OCI-LY1 (cell line): ENCODE results near the gene ADSS2.
A peak's percentile ranks its signal among the peaks of the same experiment; 100 is the strongest.

Source experiments
- H2AFZ ChIP-seq: fragments of 200-600 bp; sonication (generic), shearing (Covaris generic); 2 replicates; pipeline ENCODE4 v1.6.0; 2014; ENCODE audit warnings: antibody characterized with exemption, mild to moderate bottlenecking, low read length
- H3F3A ChIP-seq: fragments of 200-600 bp; sonication (generic), shearing (Covaris generic); 2 replicates; pipeline ENCODE4 v1.6.0; 2014; ENCODE audit warnings: mild to moderate bottlenecking, antibody characterized with exemption, low read length, moderate library complexity; ENCODE audit not compliant: insufficient read depth
- H3K27ac ChIP-seq: fragments of 200-600 bp; sonication (generic); 2 replicates; pipeline ENCODE4 v1.5.1; 2014; ENCODE audit warnings: low read length, mixed run types, mild to moderate bottlenecking, low read depth; ENCODE audit not compliant: poor library complexity, severe bottlenecking
- H3K27me3 ChIP-seq: fragments of 200-600 bp; sonication (generic); 2 replicates; pipeline ENCODE4 v1.6.0; 2014; ENCODE audit warnings: antibody characterized with exemption, mild to moderate bottlenecking, low read length, moderate library complexity; ENCODE audit not compliant: insufficient read depth
- H3K36me3 ChIP-seq: fragments of 200-600 bp; sonication (generic); 2 replicates; pipeline ENCODE4 v1.6.1; 2014; ENCODE audit warnings: mild to moderate bottlenecking, antibody characterized with exemption, low read length, moderate library complexity, mixed read lengths; ENCODE audit not compliant: insufficient read depth
- H3K4me1 ChIP-seq: fragments of 200-600 bp; sonication (generic); 2 replicates; pipeline ENCODE4 v1.5.1; 2014; ENCODE audit warnings: mild to moderate bottlenecking, low read length, moderate library complexity; ENCODE audit not compliant: insufficient read depth, severe bottlenecking
- H3K4me2 ChIP-seq: fragments of 200-600 bp; sonication (generic), shearing (Covaris generic); 2 replicates; pipeline ENCODE4 v1.6.1; 2014; ENCODE audit warnings: low read length
- H3K4me3 ChIP-seq: fragments of 200-600 bp; sonication (generic); 2 replicates; pipeline ENCODE4 v1.5.1; 2014; ENCODE audit warnings: low read length, low read depth, mild to moderate bottlenecking, mixed read lengths; ENCODE audit not compliant: poor library complexity, severe bottlenecking
- H3K79me2 ChIP-seq: fragments of 200-600 bp; shearing (Covaris generic); 2 replicates; pipeline ENCODE4 v1.6.1; 2016; ENCODE audit warnings: mixed run types, low read length, mixed read lengths; ENCODE audit not compliant: insufficient read depth
- H3K9ac ChIP-seq: fragments of 200-600 bp; sonication (generic), shearing (Covaris generic); 2 replicates; pipeline ENCODE4 v1.6.1; 2014; ENCODE audit warnings: mild to moderate bottlenecking, low read length, mixed read lengths
- H3K9me2 ChIP-seq: fragments of 200-600 bp; sonication (generic), shearing (Covaris generic); 2 replicates; pipeline ENCODE4 v1.6.1; 2014; ENCODE audit warnings: low read depth, mild to moderate bottlenecking, low read length, mixed read lengths
- H3K9me3 ChIP-seq: fragments of 200-600 bp; shearing (Covaris generic); 2 replicates; pipeline ENCODE4 v1.6.1; 2014; ENCODE audit warnings: low read length, mixed read lengths
- H4K20me1 ChIP-seq: fragments of 200-600 bp; sonication (generic), shearing (Covaris generic); 2 replicates; pipeline ENCODE4 v1.6.0; 2016; ENCODE audit warnings: mild to moderate bottlenecking, low read length; ENCODE audit not compliant: insufficient read depth
- CTCF ChIP-seq: fragments of 200-600 bp; sonication (generic), shearing (Covaris generic); IDR thresholded peaks from 2 replicates; pipeline ENCODE4 v1.5.1; 2017; ENCODE audit warnings: mild to moderate bottlenecking, antibody characterized with exemption, low read length, moderate library complexity, mixed read lengths
- EZH2 ChIP-seq: fragments of 200-600 bp; sonication (generic), shearing (Covaris generic); IDR thresholded peaks from 2 replicates; pipeline ENCODE4 v1.8.0; 2017; ENCODE audit warnings: borderline replicate concordance, mixed run types, mild to moderate bottlenecking, antibody characterized with exemption, low read length, moderate library complexity, mixed read lengths

ADSS2 gene

DNA sequence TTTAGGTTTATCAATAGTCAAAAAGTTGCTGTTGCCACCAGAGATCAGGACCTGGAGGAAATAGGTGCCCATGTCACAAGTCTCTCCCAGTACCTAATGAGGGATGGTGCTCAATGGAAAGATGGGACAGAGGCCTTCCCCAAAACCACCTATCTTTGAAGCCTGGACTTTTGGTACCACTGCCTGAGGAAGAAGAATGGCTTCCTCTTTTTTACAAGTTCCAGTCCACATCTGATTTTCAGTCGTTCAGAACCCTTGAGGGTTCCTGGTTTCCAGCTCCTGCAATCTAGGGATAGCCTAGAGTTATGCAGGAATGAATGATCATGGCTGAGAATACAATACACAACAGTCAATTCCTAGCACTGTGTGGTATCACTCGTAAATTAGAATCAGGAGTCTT is 15.0 kb upstream of the ADSS2 start:
- H3K4me1 ChIP-seq, result peaks cover 3% of the 10 kb centered on the region
- H3K9ac ChIP-seq, result no peak overlapping the region
- H3K4me3 ChIP-seq, result no peak overlapping the region
- H3K9me3 ChIP-seq, result no peaks in the 10 kb centered on the region
- no peaks in the 10 kb centered on the region; the same call in 1 of the 2 replicates for H3K36me3 ChIP-seq
- no peaks in the 10 kb centered on the region for H3K79me2 ChIP-seq
- no peaks in the 10 kb centered on the region for H3K9me2 ChIP-seq
- H4K20me1 ChIP-seq, result no peaks in the 10 kb centered on the region
- H3K27ac ChIP-seq, result no peak overlapping the region
- no peak overlapping the region for H2AFZ ChIP-seq
- no peaks in the 10 kb centered on the region for H3K27me3 ChIP-seq
- TF ChIP-seq CTCF (no peak), EZH2 (no peak)
- no peak overlapping the region for H3K4me2 ChIP-seq
- 0 out of 2 replicates have a peak, but pooled peaks cover 4% of the 10 kb centered on the region for H3F3A ChIP-seq

GRCh38 chr1:244461245-244462071 is 9.7 kb upstream of the ADSS2 start, which contains the start of gene CATSPERE:
TSS of gene CATSPERE (plus strand) at chr1:244461273. CDS start at chr1:244461430, 157 bp downstream.
- Histone ChIP-seq H3K9ac (peak within 1 kb of the TSS; percentile 74), H4K20me1 (no peaks in the 10 kb centered on the region), H3K4me3 (peak within 1 kb of the TSS; percentile 67), H3K36me3 (no peaks in the 10 kb centered on the region; the same call in 1 of the 2 replicates), H3F3A (0 out of 2 replicates have a peak, but pooled peaks cover 4% of the 10 kb centered on the region), H3K9me2 (no peaks in the 10 kb centered on the region), H3K27ac (peak within 1 kb of the TSS; percentile 46), H3K27me3 (no peaks in the 10 kb centered on the region), H3K79me2 (no peaks in the 10 kb centered on the region), H3K4me1 (peaks cover 15% of the 10 kb centered on the region), H3K9me3 (no peaks in the 10 kb centered on the region), H3K4me2 (peak within 1 kb of the TSS; percentile 60), H2AFZ (peak within 1 kb of the TSS; percentile 68)
- TF ChIP-seq CTCF (no peak), EZH2 (no peak)

DNA sequence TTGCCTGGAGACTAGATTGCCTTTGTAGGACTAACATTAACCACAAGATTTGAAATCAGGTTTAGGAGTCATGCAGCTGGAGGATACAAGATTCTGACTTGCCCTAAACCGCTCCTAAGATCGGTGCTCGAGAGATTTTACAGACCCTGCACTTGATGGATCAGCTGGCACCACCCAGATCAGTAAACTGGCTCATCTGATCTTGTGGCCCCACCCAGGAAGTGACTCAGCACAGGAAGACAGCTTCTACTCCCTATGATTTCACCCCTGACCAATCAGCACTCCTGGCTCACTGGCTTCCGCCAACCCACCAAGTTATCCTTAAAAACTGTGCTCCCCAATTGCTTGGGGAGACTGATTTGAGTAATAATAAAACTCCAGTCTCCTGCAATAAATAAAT is 8.5 kb upstream of the ADSS2 start:
- no peak overlapping the region for H3K4me2 ChIP-seq
- no peak overlapping the region for H3K9ac ChIP-seq
- no peaks in the 10 kb centered on the region for H4K20me1 ChIP-seq
- H3K4me3 ChIP-seq, result no peak overlapping the region
- no peaks in the 10 kb centered on the region; the same call in 1 of the 2 replicates for H3K36me3 ChIP-seq
- H3K27me3 ChIP-seq, result no peaks in the 10 kb centered on the region
- no peak overlapping the region for H3K27ac ChIP-seq
- H3K4me1 ChIP-seq, result peaks cover 15% of the 10 kb centered on the region
- H3K9me3 ChIP-seq, result no peaks in the 10 kb centered on the region
- TF ChIP-seq CTCF (no peak), EZH2 (no peak)
- H3F3A ChIP-seq, result 0 out of 2 replicates have a peak, but pooled peaks cover 4% of the 10 kb centered on the region
- H3K9me2 ChIP-seq, result no peaks in the 10 kb centered on the region
- H3K79me2 ChIP-seq, result no peaks in the 10 kb centered on the region
- H2AFZ ChIP-seq, result no peak overlapping the region
